GOT3 (cell line): ENCODE measurements around the gene EPS8L2.

ENCODE experiments used
- DNase-seq: peaks from one replicate; lab custom pipeline; 2025; ENCODE audit warnings: mixed read lengths; lab: John Stamatoyannopoulos, UW

EPS8L2 gene

GRCh38 chr11:763073-763463 is 57.0 kb downstream of the EPS8L2 start:
- DNase-seq: no peak

- no peak for DNase-seq
Measured at GRCh38 chr11:763549-764321, 57.7 kb downstream of the EPS8L2 start.

- DNase-seq: no peak
Measured at GRCh38 chr11:764322-765024, 58.4 kb downstream of the EPS8L2 start.

GRCh38 chr11:765025-765801 is 59.2 kb downstream of the EPS8L2 start:
- DNase-seq: no peak

- no peak for DNase-seq
Measured at GRCh38 chr11:765802-766091, 59.7 kb downstream of the EPS8L2 start.

- no peak for DNase-seq
Measured at GRCh38 chr11:766106-766935, 60.3 kb downstream of the EPS8L2 start.

GRCh38 chr11:766936-767210 is 60.8 kb downstream of the EPS8L2 start:
- DNase-seq: no peak

- DNase-seq: no peak
Measured at GRCh38 chr11:767238-767637, 61.2 kb downstream of the EPS8L2 start.

- DNase-seq: no peak
Measured at GRCh38 chr11:769887-770641, 64.0 kb downstream of the EPS8L2 start.

GRCh38 chr11:770642-771616 is 64.9 kb downstream of the EPS8L2 start:
- DNase-seq: no peak

- DNase-seq: no peak
Measured at GRCh38 chr11:771617-772204, 65.7 kb downstream of the EPS8L2 start.

- DNase-seq: no peak
Measured at GRCh38 chr11:772429-773390, 66.7 kb downstream of the EPS8L2 start.

GRCh38 chr11:773425-773824 is 67.4 kb downstream of the EPS8L2 start:
- DNase-seq: no peak

- no peak for DNase-seq
Measured at GRCh38 chr11:773830-774229, 67.8 kb downstream of the EPS8L2 start.

GRCh38 chr11:774873-775592 is 69.0 kb downstream of the EPS8L2 start:
- no peak for DNase-seq

GRCh38 chr11:776263-776560 is 70.2 kb downstream of the EPS8L2 start:
- DNase-seq: no peak

GRCh38 chr11:776561-777287 is 70.7 kb downstream of the EPS8L2 start:
- no peak for DNase-seq
